Stimulated activated naive CD4-positive, alpha-beta T cell (primary cell): ENCODE measurements around the gene IQCE.
"Not testable (repeated sequence)": the region's sequence is repeated elsewhere in the genome, so short reads cannot be mapped to it uniquely, and the experiment has no call there.

Experiments
- DNase-seq, 6 experiments: peaks; one replicate each; lab custom pipeline; 2025; lab: John Stamatoyannopoulos, UW

IQCE gene

DNA sequence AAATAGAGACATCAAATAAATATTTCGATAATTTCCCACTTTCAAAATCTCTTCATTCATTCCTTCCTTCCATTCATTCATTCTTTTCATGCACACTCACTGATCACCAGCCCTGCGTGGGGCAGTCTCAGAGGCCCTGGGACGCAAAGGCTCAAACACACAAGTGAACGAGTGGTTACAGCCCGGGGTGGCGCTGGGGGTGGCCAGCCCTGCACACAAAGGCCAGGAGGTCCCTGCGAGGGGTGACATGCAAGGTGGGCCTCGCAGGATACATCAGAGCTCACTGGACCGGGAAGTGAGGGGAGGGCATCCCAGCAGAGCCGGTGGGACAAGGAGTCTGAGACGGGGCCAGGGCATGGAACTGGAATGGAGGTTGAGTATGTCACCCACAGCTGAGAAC is 43.1 kb downstream of the IQCE start:
- no peak for DNase-seq

DNA sequence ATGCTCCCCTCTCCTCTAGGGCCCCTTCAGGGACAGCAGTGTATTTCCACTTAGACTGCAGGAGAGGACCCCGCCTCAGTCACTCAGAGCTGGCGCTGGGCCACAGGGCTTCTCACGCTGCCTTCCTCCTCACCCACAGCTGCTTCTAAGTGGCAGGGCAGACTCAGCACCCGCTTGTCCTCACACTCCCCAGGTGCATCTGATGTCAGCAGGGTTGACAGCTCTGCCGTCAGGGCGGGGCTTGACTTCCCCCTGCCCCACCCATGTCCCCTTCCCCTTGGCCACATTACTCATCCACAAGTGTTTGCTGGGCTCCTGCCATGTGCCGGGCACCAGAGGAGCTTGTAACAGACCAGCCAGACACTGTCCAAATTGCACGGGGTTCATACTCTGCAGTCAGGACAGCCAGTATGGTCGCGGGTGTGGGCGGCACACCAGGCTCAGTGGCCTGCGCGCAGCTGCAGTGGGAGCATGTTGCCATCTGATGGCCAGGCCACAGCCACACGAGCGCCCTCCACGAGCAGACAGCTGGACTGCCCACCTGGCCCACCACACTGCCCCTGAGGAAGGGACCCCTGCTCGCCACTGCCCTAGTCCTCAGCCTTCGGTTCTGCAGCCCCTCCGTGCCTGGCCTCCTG is 43.7 kb downstream of the IQCE start:
- no peak for DNase-seq

DNA sequence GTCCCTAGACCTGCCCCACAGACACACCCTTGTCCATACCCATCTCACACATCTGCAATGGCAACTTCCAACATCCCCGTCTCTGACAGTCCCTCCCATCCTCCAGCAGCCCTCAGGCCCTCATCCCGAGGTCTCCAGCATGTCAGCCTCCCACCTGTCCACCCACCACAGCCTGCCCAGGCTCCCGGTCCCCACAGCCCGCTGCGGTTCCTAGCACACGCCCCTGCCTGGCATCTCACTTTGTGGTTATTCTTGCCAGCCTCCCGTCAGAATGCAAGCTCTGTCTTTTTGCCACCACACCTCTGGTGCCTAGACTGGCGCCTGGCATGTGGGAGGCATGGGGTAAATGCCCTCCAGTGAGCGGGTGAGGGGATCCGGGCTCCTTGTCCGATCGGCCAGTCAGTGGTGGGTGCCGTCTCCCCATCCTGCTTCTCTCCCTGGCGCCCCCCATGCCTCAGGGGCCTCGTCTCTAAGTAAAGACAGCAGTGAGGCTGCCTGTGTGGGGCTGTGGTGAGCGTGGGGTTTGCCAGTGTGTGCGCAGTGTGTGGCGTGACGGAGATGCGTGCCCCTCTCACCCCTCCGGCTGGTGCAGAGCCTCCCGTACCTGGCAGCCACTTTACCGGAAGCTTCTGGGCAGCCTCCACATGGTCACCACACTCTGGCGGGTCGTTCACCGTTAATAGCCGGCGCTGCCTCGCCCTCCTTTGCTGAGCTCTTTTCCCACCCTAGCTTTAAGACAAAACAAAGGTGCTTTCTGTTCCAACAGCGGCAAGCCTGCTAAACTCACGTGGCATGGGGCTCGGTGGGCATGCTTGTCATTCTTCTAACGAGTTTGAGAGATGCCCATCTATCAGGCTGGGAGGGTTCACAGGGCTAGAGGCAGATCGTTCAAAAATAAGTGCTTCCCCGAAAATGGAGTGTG is 44.5 kb downstream of the IQCE start:
- no peak for DNase-seq

DNA sequence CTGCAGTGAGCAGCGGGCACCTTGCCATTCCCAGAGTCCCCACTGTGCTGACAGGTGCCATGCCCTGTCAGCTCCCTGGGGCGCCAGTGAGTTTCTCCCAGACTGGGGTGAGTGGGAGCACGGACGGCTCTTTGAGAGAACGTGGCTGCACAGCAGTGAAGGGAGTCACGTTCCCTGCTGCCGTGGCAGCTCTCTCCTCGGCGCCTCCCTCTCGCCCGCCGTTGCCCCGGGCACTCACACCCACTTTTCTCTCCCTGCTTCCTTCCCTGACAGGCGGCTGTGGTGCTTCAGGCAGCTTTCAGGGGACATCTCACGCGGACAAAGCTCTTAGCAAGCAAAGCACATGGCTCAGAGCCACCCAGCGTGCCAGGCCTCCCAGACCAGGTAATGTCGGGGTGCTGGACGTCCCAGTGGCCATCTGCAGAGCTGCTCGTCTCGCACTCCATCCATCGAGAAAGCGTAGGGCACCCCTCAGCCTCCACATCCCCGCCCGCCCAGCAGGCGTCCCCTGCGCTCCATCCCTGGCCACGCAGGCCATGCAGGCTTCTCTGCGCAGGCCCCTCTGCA is 45.9 kb downstream of the IQCE start:
- DNase-seq = no peak

DNA sequence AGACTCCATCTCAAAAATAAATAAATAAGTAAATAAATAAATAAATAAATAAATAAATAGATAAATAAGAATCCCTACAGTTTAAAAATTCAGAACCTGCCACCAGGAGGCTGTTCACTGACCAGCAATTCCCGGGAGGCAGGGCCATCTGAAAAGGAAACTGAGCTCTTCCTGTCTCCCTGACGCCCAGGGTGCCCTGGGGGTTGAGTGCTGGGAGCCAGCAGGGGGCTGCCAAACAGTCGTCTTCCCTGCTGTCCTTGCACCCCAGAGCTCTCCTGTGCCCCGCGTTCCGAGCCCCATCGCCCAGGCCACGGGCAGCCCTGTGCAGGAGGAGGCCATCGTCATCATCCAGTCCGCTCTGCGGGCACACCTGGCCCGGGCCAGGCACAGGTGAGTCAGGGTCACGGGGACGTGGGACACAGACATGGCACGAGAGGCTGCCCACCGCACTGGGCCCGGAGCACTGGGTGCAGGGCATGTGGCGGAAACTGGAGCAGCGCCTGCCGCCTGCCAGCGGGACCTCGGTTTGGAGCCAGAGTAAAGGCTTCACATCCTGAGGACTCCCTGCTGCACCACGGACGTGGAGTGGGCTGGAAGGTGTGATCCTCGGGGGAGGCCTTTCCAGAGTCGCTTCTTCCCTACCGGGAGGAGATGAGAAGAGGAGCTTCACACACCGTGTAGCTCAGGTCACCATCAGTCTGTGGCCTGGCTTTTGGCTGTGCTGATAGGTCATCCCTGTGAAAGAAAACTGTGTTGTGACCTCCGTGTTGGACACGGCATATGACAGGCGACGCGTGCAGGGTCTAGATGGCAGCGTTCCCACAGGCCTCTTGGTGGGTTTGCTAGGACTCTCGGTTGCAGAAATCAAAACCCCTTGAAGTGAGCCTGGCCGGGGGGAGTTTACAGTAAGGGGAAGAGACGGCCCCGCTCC is 47.1 kb downstream of the IQCE start:
- DNase-seq = no peak

DNA sequence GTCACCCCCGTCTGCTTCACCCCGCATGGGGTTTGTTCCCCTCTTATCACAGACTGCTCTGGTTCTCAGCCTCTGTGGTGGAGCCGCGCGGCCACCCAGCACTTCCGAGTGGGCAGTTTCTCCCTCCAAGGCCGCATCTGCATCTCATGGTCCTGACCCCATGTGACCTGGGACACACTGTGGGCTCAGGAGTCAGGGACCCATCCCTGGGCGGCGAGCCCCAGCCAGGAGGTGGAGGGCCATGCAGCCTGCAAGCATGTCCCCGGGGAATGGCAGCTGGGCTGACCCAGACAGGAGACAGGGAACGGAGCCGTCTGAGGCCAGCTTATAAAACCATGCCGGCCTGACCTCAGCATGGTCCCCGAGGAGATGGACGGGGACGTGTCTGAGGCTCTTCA is 47.8 kb downstream of the IQCE start:
- no peak for DNase-seq

DNA sequence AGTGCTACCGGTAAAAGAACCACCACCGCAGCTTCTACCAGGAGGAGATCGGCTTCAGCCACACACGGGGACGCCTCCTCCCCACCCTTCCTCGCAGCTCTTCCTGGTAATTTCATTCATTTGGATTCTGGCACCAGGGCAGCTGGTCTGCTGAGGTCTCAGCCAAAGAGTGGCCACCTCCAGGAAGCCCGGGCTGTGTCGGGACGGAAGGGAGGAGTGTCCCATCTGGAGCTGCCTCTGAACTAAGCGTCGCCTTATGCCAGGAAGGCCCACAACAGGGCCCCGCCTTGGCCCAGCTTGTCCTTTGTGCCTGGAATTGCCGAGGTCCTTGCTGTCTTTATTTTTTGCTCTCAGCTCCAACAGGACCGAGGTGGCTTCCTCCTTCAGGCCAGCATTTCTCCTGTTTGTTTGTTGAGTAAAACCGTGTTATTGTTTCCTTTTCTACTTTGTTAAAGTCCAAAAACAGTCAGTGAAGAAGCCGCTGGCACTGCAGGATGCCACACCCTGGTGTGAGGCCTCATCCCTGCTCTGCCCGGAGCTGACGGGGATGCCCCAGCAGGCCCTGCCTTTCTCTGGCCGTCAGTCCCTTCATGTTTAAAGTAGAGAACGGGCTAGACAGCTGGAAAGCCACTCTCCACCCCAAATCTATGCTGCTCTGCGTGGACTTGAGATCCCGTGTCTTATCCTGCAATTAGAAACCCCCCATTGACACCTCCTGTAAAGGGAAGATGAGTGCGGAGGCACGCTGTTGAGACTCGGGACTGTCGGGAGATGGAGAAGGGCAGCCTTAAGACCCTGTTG is 48.5 kb downstream of the IQCE start:
- DNase-seq = no peak

DNA sequence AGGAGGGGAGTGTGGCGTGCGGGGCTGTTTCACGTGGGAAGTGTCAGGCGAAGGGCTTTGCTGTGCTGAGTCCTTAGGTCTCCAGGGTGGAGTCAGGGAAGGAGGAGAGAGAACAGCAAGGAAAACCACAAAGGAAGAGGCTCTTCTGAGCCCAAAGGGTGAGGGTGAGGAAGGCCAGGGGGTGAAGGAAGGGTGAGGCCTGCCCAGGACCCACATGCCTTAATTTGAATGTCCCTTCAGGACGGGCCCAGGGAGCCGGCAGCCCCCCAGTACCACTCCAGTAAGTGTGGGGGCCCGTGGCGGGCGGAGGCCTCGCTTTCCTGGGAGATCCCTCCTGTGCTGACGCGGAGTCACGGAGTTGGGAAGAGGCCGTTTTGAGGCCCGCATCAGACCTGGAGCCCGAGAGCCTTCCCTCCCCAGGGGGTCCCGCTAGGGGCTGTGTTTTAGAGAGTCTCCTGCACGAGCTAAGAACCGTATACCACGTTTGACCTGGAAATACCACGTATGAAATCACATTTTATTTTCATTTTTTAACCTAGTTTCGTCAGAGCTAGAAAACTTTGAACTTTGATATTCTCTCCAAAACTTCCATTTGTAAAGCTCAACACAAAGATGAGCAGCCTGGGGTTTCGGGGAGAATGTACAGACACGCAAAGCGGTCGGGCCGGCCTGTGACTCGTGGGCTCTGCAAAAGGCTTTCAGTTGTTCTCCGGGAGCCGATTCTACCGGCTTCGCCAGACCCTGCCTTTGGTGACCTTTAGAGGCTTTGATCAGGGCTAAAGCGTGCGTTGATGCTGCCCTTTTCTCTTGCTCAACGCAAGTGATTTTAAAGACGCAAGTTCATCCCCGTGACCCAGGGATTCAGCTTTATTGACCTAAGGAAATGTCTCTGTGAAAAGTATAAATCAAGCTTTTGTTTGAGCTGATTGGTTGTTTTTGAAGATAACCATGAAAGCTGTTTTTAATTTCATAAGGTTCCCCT is 49.4 kb downstream of the IQCE start:
- no peak for DNase-seq

DNA sequence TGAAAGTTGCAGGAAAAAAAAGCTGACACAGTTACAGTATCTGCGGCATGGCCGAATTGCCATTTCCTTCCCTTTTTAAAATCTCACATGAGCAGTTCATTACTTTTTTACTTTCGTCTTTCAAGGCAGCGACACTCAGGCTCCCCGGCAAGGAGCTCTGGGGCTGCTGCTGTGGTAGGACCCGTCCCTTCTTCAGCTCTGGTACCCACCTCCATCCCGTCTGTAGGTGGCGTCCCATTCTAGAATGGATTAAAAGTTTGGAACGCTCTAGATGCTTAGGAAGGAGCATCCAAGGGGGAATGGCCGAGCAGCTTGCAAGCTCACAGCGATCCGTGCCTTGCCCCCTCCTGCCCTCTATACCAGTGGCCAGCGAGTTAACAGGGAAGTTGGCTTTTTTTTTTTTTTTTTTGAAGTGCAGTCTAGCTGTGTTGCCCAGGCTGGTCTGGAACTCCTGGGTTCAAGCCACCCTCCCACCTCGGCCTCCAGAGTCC is 50.2 kb downstream of the IQCE start:
- peak in 1 of 6 experiments; percentile 29 for DNase-seq

DNA sequence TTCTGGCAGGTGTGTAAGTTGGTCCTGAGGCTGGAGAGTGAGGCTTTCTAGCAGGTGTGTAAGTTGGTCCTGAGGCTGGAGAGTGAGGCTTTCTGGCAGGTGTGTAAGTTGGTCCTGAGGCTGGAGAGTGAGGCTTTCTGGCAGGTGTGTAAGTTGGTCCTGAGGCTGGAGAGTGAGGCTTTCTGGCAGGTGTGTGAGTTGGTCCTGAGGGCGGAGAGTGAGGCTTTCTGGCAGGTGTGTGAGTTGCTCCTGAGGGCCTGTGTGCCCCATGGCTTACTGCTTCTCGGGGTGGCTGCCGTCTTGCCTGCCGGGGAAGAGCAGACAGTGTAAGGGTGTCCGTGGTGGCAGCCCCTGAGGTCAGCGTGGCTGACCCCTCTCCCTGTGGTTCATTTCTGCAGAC is 50.9 kb downstream of the IQCE start:
- DNase-seq = not testable (repeated sequence)

DNA sequence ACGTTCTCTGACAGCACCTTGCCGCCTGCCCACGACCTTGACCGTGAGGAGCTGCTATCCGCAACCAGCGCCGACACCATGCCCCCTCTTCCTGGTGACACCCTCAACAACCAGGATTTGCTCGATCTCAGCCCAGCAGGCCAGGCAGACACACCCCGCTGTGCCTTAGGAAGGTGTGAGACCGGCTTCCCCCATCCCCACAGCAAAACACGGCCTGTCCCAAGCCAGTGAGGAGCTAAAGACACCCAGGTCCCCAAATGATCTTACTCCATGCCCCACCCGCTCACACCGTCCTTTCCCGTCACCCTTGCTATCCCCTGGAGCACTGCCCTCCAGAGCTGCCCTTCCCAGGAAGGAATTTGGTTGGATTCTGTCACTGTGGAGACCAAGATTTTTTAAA is 51.7 kb downstream of the IQCE start:
- DNase-seq = no peak

DNA sequence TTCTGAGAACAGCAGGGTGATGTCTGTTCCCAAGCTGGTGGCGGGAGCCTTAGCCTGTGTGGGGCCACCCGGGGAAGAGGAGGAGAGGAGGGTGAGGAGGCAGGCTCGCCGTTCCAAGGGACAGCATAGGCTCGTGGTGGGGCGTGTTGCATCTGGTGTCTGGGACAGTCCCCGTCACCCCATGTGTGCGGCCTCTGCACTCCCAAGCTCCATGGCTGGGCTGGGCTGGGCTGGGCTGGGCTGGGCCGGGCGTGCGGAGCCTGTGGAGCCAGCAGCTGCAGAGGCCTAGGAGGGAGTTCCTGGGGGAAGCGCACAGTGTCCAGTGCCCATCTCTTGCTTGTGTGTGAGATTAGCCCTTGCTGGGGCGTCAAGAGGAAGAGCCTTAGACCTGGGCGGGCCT is 52.1 kb downstream of the IQCE start:
- DNase-seq = no peak

DNA sequence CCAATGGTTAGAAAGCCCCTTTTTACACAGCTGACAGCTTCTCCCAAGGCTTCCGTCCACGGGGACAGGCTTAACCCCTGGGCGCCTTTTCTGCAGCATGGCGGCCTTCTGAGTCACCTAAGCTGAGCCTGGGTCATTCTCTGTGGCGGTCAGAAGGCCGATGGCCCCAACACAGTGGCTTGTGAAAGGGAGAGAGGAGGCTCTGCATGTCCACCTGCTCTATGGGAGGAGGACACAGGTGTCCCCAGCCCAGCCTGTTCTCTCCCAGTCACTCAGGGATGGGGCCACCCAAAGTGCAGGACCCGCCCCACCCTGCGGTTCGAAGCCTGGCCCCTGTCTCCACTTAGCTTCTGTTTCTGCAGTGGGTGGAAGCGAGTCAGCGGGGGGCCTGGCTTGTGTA is 52.6 kb downstream of the IQCE start:
- no peak for DNase-seq

DNA sequence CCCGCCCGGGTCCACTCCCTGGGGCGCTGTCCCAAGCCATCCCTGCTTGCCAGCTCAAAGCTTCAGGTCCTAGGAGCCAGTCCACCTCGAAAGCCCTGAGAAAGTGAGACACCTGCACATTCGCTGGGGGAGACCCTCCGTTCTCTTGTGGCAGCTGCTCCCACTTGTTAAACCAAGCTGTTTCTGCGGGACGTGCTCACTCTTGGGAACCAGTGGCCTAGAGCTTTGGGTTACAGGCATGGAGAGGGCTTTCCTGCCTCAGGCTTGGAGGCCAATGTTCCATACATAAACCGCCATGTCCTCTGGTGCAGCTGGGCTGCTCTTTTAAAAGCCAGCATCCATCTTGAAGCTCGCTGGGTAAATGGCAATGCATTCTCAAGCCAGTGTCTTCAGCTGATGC is 53.1 kb downstream of the IQCE start:
- DNase-seq = no peak

DNA sequence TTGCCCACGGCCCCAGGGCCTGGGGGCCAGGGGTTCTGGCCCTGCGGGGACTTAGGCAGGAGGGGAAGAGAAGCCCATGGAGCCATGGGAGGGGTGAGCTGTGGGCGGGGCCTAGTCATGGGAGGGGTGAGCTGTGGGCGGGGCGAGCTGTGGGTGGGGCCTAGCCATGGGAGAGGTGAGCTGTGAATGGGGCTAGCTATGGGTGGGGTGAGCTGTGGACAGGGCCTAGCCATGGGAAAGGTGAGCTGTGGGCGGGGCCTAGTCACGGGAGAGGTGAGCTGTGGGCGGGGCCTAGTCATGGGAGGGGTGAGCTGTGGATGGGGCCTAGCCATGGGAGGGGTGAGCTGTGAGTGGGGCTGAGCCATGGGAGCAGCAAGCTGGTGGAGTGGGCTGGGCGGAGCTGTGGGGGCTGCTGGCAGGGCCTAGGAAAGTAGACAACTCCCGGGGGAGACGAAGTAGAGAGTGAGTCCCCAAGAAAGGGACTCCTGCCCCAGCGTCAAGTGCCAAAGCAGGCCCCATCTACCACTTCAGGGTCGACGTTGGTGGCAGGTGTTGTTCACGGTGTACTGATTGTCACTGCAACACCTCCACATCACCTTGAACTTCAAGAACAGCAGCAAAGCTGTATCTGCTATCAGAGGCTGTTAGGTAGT is 53.8 kb downstream of the IQCE start:
- no peak for DNase-seq

DNA sequence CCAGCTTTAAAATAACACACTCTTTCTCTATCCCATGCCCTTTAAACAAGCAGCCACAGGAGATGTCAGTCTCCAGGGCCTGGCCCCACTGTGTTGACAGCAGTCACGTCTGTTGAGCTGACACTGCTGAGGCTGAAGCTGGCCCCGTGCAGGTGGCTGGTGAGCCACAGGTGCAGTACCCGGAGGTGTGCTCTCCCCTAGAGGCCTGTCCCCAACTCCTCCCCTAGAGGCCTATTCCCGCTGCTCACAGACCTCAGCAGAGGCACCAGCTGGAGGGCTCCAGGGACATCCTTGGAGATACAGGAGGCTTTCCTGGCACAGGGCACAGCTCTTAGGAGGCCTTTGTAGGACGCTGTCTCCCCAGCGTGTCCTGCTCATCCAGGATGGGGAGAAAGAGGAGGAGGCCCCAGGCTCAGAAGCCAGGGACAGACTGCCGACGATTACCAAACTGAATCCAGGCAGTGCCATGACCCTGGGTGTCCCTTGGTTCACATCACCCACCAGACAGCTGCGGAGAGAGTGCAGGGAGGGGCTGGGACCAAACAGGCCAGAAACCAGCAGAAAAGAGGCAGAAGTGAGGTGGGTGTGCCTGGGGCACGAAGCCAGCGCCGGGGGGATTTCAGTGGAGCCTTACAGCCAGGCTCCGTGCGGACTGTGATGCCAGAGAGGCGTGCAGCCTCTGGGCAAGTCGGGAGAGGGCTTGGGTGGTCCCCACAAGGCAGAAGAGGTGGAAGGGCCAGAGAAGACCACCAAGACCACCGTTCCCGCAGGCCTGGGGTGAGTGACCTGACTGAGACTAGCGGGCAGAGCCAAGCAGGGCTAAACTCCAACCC is 54.5 kb downstream of the IQCE start:
- DNase-seq = no peak

DNA sequence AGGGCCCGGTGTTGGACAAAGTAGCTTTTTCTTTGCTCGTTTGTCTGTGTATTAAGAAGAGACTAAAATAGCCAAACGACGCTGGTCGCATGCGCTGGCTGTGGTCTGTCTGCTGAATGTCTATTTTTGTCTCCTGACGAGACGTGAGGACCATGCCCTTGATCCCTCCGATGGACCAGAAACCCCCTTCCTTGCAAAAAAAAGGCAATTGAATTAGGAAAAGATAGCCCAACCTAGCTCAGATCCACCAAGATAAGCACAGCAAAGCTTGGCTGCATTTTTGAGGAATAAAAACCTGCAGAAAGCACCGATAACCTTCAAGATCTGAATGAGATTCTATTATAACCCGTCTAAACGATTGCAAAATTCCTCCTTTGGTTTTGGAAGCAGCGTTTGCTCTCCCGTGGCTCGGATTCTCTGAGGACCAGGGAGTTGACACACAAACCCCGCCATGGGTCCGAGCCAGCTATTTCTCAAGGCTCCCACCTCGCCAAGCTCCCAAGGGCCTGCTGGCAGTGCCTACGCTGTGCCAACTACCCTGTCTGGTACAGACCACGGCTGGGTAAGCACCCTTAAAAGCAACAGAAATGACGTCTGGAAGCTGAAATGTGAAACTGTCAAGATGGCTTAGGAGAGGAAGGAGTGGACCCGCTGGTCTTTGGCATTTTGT is 55.3 kb downstream of the IQCE start:
- DNase-seq = no peak
